Measurements from ENCODE around the gene NKAIN2. TPM values are rescaled to one million over a fixed set of nuclear protein-coding genes. Genes with fewer than 3 reads are reported as not detected.

The NKAIN2 gene
- total RNA-seq, 4 donors from 2014 or later = 0.19 TPM; not detected in 3

- no peak for DNase-seq
- Histone ChIP-seq H3K27me3 (no peaks in the 10 kb centered on the region), H3K4me3 (no peak overlapping the region), H3K36me3 (no peaks in the 10 kb centered on the region), H3K27ac (no peak overlapping the region), H3K9me3 (no peaks in the 10 kb centered on the region), H3K4me1 (no peaks in the 10 kb centered on the region)
- 66 to 76% methylated on average over 5 to 6 of the region's 6 CpGs for WGBS, 2 donors
- intact Hi-C loops (cut with DNase I) = no loop called here
- TF ChIP-seq POLR2A (IDR thresholded peaks at IDR 0.05) = no peak
- no peak for TF ChIP-seq CTCF (IDR thresholded peaks at IDR 0.05)
These were observed 270.3 kb downstream of the NKAIN2 start for GRCh38 chr6:124073820-124074587.

- Histone ChIP-seq H3K36me3 (no peaks in the 10 kb centered on the region), H3K4me3 (no peak overlapping the region), H3K27me3 (no peaks in the 10 kb centered on the region), H3K27ac (no peak overlapping the region), H3K4me1 (no peaks in the 10 kb centered on the region), H3K9me3 (no peaks in the 10 kb centered on the region)
- no peak for TF ChIP-seq CTCF (IDR thresholded peaks at IDR 0.05)
- TF ChIP-seq POLR2A (IDR thresholded peaks at IDR 0.05) = no peak
- DNase-seq = no peak
- 79 to 81% methylated on average over 5 of the region's 5 CpGs for WGBS, 2 donors
- intact Hi-C loops (cut with DNase I) = no loop called here
These were observed 270.9 kb downstream of the NKAIN2 start for GRCh38 chr6:124074606-124075005.

GRCh38 chr6:124076336-124077048 lies 272.8 kb downstream of the NKAIN2 start:
- TF ChIP-seq CTCF (IDR thresholded peaks at IDR 0.05) (no peak), POLR2A (IDR thresholded peaks at IDR 0.05) (no peak)
- WGBS, 2 donors = 42 to 53% methylated on average over 5 of the region's 5 CpGs
- intact Hi-C loops (cut with DNase I) = no loop called here
- no peaks in the 10 kb centered on the region for H3K27me3 ChIP-seq
- DNase-seq = no peak
- H3K36me3 ChIP-seq = no peaks in the 10 kb centered on the region
- H3K27ac ChIP-seq = no peak overlapping the region
- H3K4me3 ChIP-seq = no peak overlapping the region
- no peaks in the 10 kb centered on the region for H3K4me1 ChIP-seq
- no peaks in the 10 kb centered on the region for H3K9me3 ChIP-seq

GRCh38 chr6:124078169-124078568 lies 274.5 kb downstream of the NKAIN2 start:
- TF ChIP-seq CTCF (IDR thresholded peaks at IDR 0.05) (no peak), POLR2A (IDR thresholded peaks at IDR 0.05) (no peak)
- Histone ChIP-seq H3K36me3 (no peaks in the 10 kb centered on the region), H3K4me3 (no peak overlapping the region), H3K27me3 (no peaks in the 10 kb centered on the region), H3K9me3 (no peaks in the 10 kb centered on the region), H3K27ac (no peak overlapping the region), H3K4me1 (no peaks in the 10 kb centered on the region)
- DNase-seq = no peak
- intact Hi-C loops (cut with DNase I) = no loop called here

- no peaks in the 10 kb centered on the region for H3K36me3 ChIP-seq
- TF ChIP-seq CTCF (IDR thresholded peaks at IDR 0.05) (no peak), POLR2A (IDR thresholded peaks at IDR 0.05) (no peak)
- no peak overlapping the region for H3K27ac ChIP-seq
- no peaks in the 10 kb centered on the region for H3K27me3 ChIP-seq
- no peak for DNase-seq
- H3K4me3 ChIP-seq = no peak overlapping the region
- intact Hi-C loops (cut with DNase I) = no loop called here
- H3K4me1 ChIP-seq = no peaks in the 10 kb centered on the region
- WGBS, 2 donors = 57 to 65% methylated on average over 1 of the region's 1 CpG
- H3K9me3 ChIP-seq = no peaks in the 10 kb centered on the region
These were observed 276.8 kb downstream of the NKAIN2 start for GRCh38 chr6:124080483-124080882.
